Measurements from ENCODE around the gene LGALS9C. TPM values are rescaled to one million over a fixed set of nuclear protein-coding genes. Genes with fewer than 3 reads are reported as not detected.
"Not testable (repeated sequence)": the region's sequence is repeated elsewhere in the genome, so short reads cannot be mapped to it uniquely, and the experiment has no call there.

LGALS9C gene
- total RNA-seq, 4 donors from 2014 or later: 5.5 to 52.9 (median 21.9) TPM

DNA sequence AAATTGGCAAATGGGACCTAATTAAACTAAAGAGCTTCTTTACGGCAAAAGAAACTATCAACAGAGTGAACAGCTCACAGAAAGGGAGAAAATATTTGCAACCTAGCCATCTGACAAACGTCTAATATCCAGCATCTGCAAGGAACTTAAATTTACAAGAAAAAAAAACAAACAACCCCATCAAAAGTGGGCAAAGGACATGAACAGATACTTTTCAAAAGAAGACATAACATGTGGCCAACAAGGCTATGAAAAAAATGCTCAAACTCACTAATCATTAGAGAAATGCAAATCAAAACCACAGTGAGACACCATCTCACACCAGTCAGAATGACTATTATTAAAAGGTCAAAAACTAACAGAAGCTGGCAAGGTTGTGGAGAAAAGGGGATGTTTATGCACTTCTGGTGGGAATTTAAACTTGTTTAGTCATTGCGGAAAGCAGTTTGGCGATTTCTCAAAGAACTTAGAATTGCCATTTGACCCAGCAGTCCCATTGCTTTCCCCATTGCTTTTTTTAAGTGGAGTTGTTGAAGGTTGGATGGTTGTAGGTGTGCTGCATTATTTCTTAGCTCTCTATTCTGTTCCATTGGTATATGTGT, 52.4 kb downstream of the LGALS9C start:
- H3K27ac ChIP-seq; H3K27me3 ChIP-seq; H3K4me3 ChIP-seq; H3K9me3 ChIP-seq; intact Hi-C loops (cut with DNase I); H3K4me1 ChIP-seq; DNase-seq; H3K36me3 ChIP-seq: not testable (repeated sequence)
- 56 to 61% methylated on average over 3 to 4 of the region's 4 CpGs for WGBS, 2 donors

GRCh38 chr17:18530405-18530804, 53.8 kb downstream of the LGALS9C start:
- H3K9me3 ChIP-seq; H3K4me3 ChIP-seq; H3K27me3 ChIP-seq; H3K36me3 ChIP-seq; H3K27ac ChIP-seq; DNase-seq; intact Hi-C loops (cut with DNase I); H3K4me1 ChIP-seq: not testable (repeated sequence)

- H3K27ac ChIP-seq: not testable (repeated sequence)
These were observed 65.6 kb downstream of the LGALS9C start for GRCh38 chr17:18542234-18542633.

DNA sequence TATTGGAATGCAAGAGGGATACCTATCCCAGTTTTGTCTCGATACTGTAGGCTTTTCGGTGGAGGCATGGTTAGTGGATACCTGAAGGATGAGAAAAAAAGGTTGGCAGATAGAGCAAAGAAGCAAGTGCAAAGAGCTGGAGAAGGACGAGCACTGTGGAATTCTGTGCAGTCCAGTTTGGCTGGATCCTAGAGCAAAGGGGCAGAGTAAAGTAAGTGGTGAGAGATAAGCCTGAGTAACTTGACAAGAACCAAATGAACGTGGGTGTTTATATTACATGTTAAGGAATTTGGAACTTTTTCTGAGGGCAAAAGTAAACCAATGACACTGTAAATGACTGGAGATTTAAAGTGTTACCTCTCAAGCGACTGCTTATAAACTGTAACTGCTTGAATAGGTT, 66.3 kb downstream of the LGALS9C start:
- H3K9me3 ChIP-seq; H3K36me3 ChIP-seq; intact Hi-C loops (cut with DNase I); H3K4me1 ChIP-seq; H3K4me3 ChIP-seq; H3K27me3 ChIP-seq; H3K27ac ChIP-seq; DNase-seq: not testable (repeated sequence)
- WGBS, 2 donors: 33 to 48% methylated on average over 2 of the region's 5 CpGs

More at GRCh38 chr17:18542234-18542633, 65.6 kb downstream of the LGALS9C start:
- intact Hi-C loops (cut with DNase I); H3K36me3 ChIP-seq; DNase-seq; H3K4me1 ChIP-seq; H3K9me3 ChIP-seq; H3K27me3 ChIP-seq; H3K4me3 ChIP-seq: not testable (repeated sequence)
- WGBS, 2 donors: 0 to 45% methylated on average over 1 to 5 of the region's 5 CpGs

Small RNA genes lying within 50 kb of the gene (small RNA-seq; reads per million reads assigned to genes)
- 0 reads per million in 4 donors for gene AL353997.1
- 0 reads per million in 4 donors for gene AL353997.4

Other genes with a start within 250 kb of the LGALS9C start
- 100 to 1,000 TPM; 190 to 344 (median 232) TPM for gene FLII, start 218.1 kb upstream of the LGALS9C start, total RNA-seq
- gene MIEF2, start 216.1 kb upstream of the LGALS9C start, total RNA-seq: 10 to 100 TPM in 1 of 4 donors, 1 to 10 TPM in 3; 5.5 to 16.1 (median 8.9) TPM
- 10 to 100 TPM; 17.9 to 34.0 (median 21.1) TPM for gene TOP3A, start 161.8 kb upstream of the LGALS9C start, total RNA-seq
- 10 to 100 TPM; 10.9 to 13.0 (median 11.9) TPM for gene SMCR8, start 161.5 kb upstream of the LGALS9C start, total RNA-seq
- 100 to 1,000 TPM in 1 of 4 donors, 10 to 100 TPM in 3; 64.1 to 124 (median 67.9) TPM for gene SHMT1, start 113.2 kb upstream of the LGALS9C start, total RNA-seq
- 10 to 100 TPM in 2 of 4 donors, 1 to 10 TPM in 2; 5.9 to 15.4 (median 10.2) TPM for gene EVPLL, start 99.0 kb upstream of the LGALS9C start, total RNA-seq
- gene TBC1D28, start 167.6 kb downstream of the LGALS9C start, total RNA-seq: not detected
- gene FOXO3B, start 205.5 kb downstream of the LGALS9C start, total RNA-seq: 1 to 10 TPM; 1.4 to 4.4 (median 2.5) TPM